GM12891 (cell line): ENCODE data around the gene BRD7.
A peak's percentile ranks its signal among the peaks of the same experiment; 100 is the strongest.

Source experiments
- PAX5 ChIP-seq: IDR thresholded peaks from 2 replicates; pipeline ENCODE4 v1.6.1; 2011; ENCODE audit warnings: low read length, moderate library complexity, mild to moderate bottlenecking; ENCODE audit not compliant: insufficient read depth, severe bottlenecking
- POLR2A ChIP-seq: IDR thresholded peaks from 2 replicates; pipeline ENCODE4 v1.6.1; 2011; ENCODE audit warnings: low read depth, low read length, control low read depth
- POLR2AphosphoS5 ChIP-seq: IDR thresholded peaks from 2 replicates; pipeline ENCODE4 v1.6.1; 2011; ENCODE audit warnings: low read depth, low read length, control low read depth
- POU2F2 ChIP-seq: IDR thresholded peaks from 2 replicates; pipeline ENCODE4 v1.6.1; 2011; ENCODE audit warnings: low read depth, mild to moderate bottlenecking, control low read depth, low read length, moderate library complexity
- SPI1 ChIP-seq: IDR thresholded peaks from 2 replicates; pipeline ENCODE4 v1.6.1; 2011; ENCODE audit warnings: low read depth, low read length, control low read depth
- TAF1 ChIP-seq: IDR thresholded peaks from 2 replicates; pipeline ENCODE4 v1.6.1; 2011; ENCODE audit warnings: low read depth, low read length, control low read depth

DNA sequence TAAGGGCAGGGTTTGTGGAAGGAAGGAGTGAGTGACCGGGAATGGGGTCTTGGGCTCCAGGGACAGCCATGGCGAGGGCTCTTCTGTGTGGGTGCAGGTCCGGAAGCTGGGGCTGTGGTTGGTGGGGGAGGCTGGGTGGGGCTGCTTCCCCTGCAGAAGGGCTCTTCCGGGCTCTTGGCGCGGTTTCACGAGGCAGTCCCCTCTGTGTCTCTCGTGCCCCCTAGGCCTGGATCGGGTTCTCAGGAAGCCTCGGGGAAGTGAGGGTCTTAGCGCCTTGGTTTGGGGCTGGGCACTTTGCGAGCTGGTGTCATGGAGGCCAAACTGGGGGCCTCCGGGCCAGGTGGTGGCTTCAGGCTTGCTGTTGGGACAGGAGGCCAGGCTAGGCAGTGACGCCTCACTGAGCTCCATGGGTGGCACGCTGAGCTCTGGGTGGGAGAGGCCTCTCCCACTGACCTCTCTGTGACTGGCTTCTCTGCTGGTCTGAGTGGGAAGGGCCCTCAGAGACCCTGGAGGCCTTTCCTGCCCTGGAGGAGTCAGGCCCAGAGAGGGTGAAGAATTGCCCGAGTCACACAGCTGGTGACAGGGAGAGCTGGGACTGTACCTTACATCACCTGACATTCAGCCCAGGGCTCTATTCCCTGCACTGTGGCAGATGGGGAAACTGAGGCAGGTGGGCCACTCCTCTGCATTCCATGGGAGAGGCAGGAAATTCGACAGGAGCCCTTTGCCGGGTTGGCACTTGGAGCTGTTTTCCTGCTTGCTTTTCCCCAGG lies 94.3 kb downstream of the BRD7 start:
- peak; percentile 71; the same call in 1 of the 2 replicates for TF ChIP-seq POLR2A
- no peak for TF ChIP-seq TAF1
- peak; percentile 80 for TF ChIP-seq POLR2AphosphoS5
- 0 out of 2 replicates have a peak, but pooled peaks have one; percentile 8 for TF ChIP-seq SPI1
- no peak for TF ChIP-seq POU2F2
- TF ChIP-seq PAX5 = no peak
